ENCODE data around the gene ATG7.

The ATG7 gene

DNA sequence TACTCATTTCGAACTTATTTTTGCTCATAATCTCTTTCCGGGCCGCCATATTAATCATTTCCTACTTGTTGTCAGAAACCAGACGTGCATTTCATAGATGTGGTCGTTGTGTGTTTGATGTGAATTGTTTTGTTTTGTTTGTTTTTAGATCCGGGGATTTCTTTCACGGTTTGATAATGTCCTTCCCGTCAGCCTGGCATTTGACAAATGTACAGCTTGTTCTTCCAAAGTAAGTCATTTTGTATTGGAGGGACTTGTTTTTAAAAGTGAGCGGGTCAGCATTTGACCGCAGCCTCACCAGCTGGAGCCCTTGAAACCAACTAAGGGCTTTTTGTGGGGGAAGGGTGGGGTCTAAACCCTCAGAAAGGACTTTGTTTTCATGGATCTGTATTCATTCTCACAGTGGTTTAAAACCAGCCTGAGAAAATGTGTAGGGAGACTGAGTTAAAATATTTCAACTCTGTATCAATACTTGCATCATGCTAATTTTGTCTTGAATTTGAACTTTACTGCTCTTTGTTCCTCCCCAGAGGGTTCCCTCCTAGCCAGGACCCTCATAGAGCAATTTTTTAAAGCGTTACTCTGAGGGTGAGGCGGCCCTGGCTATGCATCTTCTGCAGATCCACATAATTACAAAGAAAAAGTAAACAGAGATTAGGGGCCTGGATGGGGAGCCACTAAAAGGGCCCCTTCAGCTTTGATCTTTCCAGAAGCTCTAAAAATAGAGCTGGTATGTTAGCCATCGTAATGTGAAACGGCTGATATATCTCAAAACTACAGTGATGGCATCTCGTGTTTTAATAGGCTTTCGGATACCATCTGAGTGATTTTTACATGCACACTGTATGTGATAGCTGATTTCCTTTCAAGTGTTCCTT lies 107.9 kb downstream of the ATG7 start:
- H2AFZ ChIP-seq = no peak overlapping the region
- H3K27me3 ChIP-seq (ENCODE audit: control insufficient read depth, insufficient read depth, low read length) = no peaks in the 10 kb centered on the region
- H3K27ac ChIP-seq = no peak overlapping the region
- H3K36me3 ChIP-seq (ENCODE audit: control insufficient read depth, insufficient read depth, low read length) = no peaks in the 10 kb centered on the region
- no peak overlapping the region for H3K9ac ChIP-seq
- TF ChIP-seq, protein P1, sequence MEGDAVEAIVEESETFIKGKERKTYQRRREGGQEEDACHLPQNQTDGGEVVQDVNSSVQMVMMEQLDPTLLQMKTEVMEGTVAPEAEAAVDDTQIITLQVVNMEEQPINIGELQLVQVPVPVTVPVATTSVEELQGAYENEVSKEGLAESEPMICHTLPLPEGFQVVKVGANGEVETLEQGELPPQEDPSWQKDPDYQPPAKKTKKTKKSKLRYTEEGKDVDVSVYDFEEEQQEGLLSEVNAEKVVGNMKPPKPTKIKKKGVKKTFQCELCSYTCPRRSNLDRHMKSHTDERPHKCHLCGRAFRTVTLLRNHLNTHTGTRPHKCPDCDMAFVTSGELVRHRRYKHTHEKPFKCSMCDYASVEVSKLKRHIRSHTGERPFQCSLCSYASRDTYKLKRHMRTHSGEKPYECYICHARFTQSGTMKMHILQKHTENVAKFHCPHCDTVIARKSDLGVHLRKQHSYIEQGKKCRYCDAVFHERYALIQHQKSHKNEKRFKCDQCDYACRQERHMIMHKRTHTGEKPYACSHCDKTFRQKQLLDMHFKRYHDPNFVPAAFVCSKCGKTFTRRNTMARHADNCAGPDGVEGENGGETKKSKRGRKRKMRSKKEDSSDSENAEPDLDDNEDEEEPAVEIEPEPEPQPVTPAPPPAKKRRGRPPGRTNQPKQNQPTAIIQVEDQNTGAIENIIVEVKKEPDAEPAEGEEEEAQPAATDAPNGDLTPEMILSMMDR (IDR thresholded peaks at IDR 0.05) = no peak
- H3K4me2 ChIP-seq (ENCODE audit: low read length) = no peak overlapping the region
- no peak overlapping the region for H3K4me3 ChIP-seq (ENCODE audit: low read depth, low read length)
- H3K9me3 ChIP-seq (ENCODE audit: control insufficient read depth, low read length) = no peaks in the 10 kb centered on the region
- peaks cover 3% of the 10 kb centered on the region for H3K79me2 ChIP-seq
- no peaks in the 10 kb centered on the region for H3K4me1 ChIP-seq

DNA sequence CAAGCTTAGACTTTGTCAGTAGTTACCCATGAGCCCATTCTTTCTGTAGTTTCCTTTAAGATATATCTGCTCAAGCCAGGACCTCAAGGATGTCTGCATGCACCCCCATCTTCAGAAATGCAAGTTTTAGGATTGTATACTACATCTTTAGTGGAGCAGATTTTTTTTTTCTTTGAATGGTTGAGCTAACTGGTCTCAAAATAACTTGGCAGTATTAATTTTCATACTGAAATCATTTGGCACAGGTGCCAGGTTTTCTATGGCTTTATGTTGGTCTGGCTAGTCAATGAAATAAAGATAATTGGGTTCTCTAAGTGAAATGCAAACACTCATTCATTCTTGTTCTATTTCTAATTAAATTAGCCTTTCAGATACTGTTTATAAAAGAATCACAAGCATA lies 108.9 kb downstream of the ATG7 start:
- no peaks in the 10 kb centered on the region for H3K4me1 ChIP-seq
- H3K4me2 ChIP-seq (ENCODE audit: low read length) = no peak overlapping the region
- no peaks in the 10 kb centered on the region for H3K27me3 ChIP-seq (ENCODE audit: control insufficient read depth, insufficient read depth, low read length)
- peaks cover 3% of the 10 kb centered on the region for H3K79me2 ChIP-seq
- H2AFZ ChIP-seq = no peak overlapping the region
- TF ChIP-seq, protein P1 (IDR thresholded peaks at IDR 0.05) = no peak
- H3K36me3 ChIP-seq (ENCODE audit: control insufficient read depth, insufficient read depth, low read length) = no peaks in the 10 kb centered on the region
- H3K4me3 ChIP-seq (ENCODE audit: low read depth, low read length) = no peak overlapping the region
- H3K9me3 ChIP-seq (ENCODE audit: control insufficient read depth, low read length) = no peaks in the 10 kb centered on the region
- H3K9ac ChIP-seq = no peak overlapping the region
- no peak overlapping the region for H3K27ac ChIP-seq

DNA sequence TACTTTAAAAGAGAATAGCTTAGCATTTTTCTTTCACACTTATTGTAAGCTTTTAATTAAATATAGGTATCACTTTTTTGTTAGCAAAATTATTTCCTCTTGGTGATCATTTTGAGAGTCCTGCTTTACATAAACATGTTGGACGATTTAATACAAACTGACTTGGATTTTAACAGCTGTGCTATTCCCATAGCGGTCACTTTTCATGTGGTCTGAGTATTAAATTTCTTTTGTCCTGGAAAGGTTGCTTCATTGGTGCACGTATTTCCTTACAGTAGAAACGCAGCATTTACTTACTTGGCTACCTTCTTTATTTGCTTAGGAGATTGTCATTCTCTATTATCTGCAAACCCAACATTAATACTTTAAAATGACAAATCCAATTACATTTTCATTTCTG lies 109.4 kb downstream of the ATG7 start:
- no peak overlapping the region for H3K4me3 ChIP-seq (ENCODE audit: low read depth, low read length)
- no peaks in the 10 kb centered on the region for H3K36me3 ChIP-seq (ENCODE audit: control insufficient read depth, insufficient read depth, low read length)
- H3K27ac ChIP-seq = no peak overlapping the region
- peaks cover 3% of the 10 kb centered on the region for H3K79me2 ChIP-seq
- no peak overlapping the region for H3K9ac ChIP-seq
- TF ChIP-seq, protein P1 (IDR thresholded peaks at IDR 0.05) = no peak
- no peaks in the 10 kb centered on the region for H3K9me3 ChIP-seq (ENCODE audit: control insufficient read depth, low read length)
- no peaks in the 10 kb centered on the region for H3K27me3 ChIP-seq (ENCODE audit: control insufficient read depth, insufficient read depth, low read length)
- no peak overlapping the region for H2AFZ ChIP-seq
- no peak overlapping the region for H3K4me2 ChIP-seq (ENCODE audit: low read length)
- H3K4me1 ChIP-seq = no peaks in the 10 kb centered on the region

DNA sequence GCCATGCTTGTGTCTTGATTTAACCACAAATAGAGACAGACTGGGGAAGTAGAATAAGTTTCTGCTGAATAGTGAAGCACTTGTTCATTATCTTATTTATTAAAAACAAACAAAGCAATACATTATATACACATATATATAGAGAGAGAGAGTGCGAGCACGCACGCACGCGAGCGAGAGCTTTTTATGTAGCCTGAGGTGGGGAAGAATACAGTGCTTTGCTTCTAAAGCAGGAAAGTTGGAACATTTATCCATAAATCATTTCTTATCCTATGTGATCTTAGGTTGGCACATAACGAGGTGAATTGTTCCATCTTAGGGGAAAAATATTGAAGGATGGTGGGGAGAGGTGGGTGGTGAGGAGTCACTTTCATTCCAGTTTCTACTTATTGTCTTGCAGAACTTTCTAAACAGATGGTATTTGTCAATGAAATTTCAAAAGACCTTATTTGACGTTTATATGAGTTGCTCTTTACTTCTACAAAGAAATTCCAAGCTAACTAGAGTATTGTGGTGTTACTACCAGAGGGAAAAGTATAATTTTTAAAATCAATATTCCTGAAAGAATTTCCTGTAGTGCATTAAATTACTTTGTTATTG lies 110.0 kb downstream of the ATG7 start:
- Histone ChIP-seq H2AFZ (no peak overlapping the region), H3K79me2 (peaks cover 3% of the 10 kb centered on the region), H3K4me3 (ENCODE audit: low read depth, low read length) (no peak overlapping the region), H3K27me3 (ENCODE audit: control insufficient read depth, insufficient read depth, low read length) (no peaks in the 10 kb centered on the region), H3K4me2 (ENCODE audit: low read length) (no peak overlapping the region), H3K4me1 (no peaks in the 10 kb centered on the region), H3K9ac (no peak overlapping the region), H3K27ac (no peak overlapping the region), H3K36me3 (ENCODE audit: control insufficient read depth, insufficient read depth, low read length) (no peaks in the 10 kb centered on the region), H3K9me3 (ENCODE audit: control insufficient read depth, low read length) (no peaks in the 10 kb centered on the region)
- TF ChIP-seq, protein P1 (IDR thresholded peaks at IDR 0.05) = no peak

Data from parathyroid adenoma (tissue), 2 donors.